Measurements from ENCODE around the gene TNFAIP2.

- TF ChIP-seq CTCF (IDR thresholded peaks at IDR 0.05) = no peak
- TF ChIP-seq POLR2A (IDR thresholded peaks at IDR 0.05) = no peak
- peak in 2 of 3 donors; percentile 44 to 50 for TF ChIP-seq POLR2AphosphoS5 (IDR thresholded peaks at IDR 0.05)
Observed at GRCh38 chr14:103130965-103131364, 7.7 kb downstream of the TNFAIP2 start.

All from breast epithelium (tissue), 3 donors.